HK-2 (cell line): Measurements from ENCODE around the gene SRSF4.

Experiments used
- DNase-seq: peaks from one replicate; pipeline ENCODE4 v3.0.0-alpha.2; 2018; ENCODE audit not compliant: unreplicated experiment

The SRSF4 gene

DNA sequence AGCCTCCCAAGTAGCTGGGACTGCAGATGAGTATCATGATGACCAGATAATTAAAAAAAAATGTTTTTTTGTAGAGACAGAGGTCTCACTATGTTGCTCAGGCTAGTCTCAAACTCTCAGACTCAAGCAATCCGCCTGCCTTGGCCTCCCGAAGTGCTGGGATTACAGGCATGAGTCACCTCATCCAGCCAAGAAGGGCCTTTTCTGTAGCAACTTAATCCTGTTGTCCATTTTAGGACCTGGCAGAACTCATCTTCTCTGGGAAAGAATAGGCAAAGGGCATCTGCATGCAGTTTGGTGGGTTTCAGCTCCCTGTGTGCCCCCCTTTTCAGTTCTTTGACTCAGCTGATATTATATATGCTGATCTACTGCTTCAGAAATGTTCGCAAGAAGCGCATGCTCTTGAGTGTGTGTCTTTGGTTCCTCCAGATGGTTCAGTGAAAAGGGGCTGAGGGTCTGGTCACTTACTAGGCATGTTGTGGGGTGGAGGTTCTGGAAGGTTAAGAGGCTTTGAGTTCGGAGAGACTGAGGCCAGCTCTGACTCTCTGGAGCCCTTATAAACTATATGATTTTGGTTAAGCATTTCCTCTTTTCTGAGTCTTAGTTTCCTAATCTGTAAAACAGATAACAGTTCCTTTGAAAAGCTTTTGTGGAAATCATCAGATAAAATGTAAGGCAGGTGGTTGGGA lies 19.4 kb upstream of the SRSF4 start:
- DNase-seq = no peak

DNA sequence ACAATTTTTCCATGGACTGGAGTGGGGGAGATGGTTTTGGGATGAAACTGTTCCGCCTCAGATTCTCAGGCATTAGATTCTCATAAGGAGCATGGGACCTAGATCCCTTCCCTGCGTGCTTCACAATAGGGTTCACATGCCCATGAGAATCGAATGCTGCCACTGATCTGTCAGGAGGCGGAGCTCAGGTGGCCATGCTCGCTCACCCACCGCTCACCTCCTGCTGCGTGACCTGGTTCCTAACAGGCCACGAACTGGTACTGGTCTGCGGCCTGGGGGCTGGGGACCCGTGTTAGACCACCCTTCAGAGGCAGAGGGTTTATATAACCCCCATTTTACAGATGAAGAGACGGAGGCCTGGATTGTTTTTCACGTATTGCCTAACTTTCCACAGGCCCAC lies 16.3 kb upstream of the SRSF4 start:
- DNase-seq = no peak

DNA sequence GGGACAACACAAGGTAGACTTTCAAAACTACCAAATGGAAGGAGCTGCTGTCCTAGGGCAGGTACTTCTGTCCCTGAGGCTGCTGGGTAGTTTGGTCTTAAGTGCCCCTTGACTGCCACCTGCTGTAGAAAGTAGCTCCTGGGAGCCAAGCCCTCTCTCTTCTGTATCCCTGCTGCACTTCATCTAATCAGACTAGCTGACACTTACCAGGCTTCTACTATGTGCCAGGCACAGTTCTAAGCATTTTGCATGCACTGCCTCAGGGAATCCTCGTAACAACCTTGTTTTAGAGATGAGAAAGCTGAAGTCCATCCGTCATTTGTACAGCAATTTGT lies 15.9 kb upstream of the SRSF4 start:
- DNase-seq = no peak

DNA sequence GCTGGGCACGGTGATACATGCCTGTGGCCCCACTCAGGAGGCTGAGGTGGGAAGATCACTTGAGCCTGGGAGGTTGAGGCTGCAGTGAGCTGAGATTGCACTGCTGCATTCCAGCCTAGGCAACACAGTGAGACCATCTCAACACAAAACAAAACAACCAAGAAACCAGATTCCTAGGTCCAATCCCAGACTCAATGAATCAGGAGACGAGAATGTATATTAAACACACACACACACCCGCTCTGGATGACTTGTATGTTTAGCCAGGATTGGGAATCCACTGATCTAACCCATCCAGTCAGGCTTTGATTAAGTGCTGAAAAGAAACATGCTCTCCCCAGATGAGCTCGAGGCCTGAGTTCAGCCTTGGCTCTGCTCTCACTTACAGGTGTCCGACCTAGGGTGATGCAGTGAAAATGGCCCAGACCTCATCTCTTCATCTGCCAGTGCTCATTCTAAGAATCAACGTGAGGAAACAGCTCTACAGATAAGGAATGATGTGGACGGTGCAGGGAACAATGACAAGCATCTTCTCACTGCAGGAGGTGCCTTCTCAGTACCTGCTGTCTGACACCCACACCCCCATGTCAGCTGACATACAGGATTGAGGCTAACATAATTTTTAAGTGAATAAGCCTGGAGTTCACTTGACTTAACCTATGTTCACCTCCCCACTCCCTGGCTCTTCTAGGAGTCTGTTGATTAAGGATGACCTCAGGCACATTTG lies 15.3 kb upstream of the SRSF4 start:
- DNase-seq = no peak

DNA sequence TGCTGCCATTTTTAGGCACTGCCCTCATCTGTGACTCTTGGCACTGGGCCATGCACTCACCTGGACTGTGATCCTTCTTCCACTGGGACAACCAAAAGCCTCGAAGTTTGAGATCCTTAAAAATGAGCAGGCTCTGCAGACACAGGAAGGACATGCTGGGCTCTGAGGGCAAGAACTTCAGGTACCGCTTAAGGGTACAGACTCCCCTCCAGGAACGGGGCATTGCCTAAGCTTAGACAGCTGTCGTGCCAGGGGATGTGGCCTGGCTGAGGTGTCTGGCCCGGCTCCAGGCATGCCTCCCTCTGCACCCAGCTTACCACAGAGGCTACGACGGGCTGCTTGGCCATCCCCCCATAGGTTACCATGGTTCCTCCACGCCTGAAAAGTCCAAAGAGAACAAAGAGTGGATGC lies 14.2 kb upstream of the SRSF4 start:
- DNase-seq = no peak

DNA sequence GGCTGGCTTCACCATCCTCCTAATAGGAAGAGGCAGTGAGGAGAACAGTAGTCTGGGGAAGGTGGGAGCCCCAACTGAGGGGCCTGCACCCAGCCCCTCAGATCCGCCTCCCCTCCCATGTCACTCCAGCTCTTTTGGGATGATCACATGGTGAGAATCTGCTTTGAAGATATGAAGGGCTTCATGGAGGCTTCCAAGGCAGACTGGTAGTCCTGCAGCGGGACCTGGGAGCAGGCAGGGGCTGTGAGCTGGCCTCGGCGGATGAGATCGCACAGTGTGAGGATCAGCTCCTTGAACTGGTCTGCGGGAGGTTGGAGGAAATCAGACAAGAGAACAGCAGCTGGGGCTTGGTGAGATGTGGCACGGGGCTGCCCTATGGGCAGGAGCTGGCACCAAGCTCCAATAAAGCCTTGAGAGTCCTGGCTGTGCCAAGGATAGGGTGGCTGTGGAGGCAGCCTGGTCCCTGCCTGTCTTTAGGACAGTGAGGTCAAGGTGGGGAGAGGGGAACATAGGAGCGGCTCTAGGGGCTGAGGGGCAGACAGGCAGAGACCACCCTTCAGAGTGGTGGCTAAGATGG lies 12.3 kb upstream of the SRSF4 start:
- DNase-seq = no peak

DNA sequence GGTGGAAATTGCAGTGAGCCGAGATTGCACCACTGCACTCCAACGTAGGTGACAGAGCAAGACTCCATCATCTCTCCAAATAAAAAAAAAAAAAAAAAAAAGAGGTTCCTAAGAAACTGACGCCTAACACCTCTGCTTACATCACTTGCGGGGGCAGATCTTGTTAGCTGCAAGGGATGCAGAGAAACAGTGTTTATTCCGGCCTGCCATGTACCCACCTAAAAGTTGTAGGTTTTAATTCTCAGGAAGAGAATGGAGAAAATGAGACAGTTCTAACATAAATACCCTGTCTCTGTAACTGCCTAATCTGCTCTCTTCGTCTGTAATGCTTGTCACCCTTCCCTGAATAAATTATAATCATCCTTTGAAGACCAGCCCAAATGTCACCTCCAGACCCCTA lies 9.0 kb upstream of the SRSF4 start:
- DNase-seq = no peak

DNA sequence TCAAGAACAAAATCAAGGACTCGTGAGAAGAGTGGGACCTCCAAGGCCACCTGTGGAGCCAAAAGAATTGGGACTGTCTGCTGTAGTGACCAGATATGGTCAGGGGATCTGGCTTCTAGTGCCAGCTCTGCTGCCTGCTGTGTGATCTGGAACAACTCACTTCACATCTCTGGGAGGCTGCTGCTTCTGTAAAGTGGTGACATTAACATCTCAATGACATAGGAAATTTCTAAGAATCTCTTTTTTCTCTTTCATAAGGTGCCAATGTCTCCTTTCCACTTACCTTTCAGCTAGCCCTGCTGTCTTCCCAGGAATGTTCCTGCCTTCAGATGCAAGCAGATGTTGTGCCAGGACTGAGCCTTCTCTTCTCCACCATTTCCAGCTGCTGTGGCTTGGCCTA lies 5.0 kb upstream of the SRSF4 start:
- no peak for DNase-seq

DNA sequence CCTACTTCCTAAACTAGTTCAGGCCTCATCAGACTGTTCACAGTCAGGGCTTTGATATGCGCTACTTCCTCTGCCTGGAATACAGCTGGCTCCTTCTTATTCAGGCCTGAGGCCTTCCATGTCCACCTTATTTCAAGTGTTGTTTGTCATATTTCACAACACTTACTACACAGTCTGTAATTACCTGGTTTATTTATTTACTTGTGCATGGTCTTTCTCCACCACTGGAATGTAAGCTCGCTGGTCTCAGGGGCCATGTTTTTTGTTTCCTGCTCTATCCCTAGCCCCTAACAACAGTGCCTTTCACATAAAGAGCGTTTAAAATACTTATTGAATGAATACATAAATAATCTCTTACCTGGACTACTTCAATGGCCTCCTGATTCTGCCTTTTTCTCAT lies 4.6 kb upstream of the SRSF4 start:
- DNase-seq = no peak

DNA sequence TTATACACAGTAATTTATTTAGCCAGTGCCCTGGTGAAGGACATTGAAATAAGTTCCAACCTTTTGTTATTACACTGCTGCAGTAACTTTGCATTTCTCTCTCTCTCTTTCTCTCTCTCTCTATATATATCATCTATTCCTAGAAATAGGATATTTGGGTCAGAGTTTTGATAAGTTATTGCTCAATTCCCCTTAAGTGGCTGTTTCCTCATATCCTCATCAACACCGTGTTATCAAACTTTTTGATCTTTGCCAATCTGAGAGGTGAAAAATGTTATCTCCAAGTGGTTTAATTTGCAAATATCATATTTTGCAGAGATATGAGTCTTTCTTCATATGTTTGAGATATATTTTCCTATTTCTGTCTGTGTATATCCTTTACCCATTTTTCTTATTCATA lies 1.6 kb upstream of the SRSF4 start:
- no peak for DNase-seq

DNA sequence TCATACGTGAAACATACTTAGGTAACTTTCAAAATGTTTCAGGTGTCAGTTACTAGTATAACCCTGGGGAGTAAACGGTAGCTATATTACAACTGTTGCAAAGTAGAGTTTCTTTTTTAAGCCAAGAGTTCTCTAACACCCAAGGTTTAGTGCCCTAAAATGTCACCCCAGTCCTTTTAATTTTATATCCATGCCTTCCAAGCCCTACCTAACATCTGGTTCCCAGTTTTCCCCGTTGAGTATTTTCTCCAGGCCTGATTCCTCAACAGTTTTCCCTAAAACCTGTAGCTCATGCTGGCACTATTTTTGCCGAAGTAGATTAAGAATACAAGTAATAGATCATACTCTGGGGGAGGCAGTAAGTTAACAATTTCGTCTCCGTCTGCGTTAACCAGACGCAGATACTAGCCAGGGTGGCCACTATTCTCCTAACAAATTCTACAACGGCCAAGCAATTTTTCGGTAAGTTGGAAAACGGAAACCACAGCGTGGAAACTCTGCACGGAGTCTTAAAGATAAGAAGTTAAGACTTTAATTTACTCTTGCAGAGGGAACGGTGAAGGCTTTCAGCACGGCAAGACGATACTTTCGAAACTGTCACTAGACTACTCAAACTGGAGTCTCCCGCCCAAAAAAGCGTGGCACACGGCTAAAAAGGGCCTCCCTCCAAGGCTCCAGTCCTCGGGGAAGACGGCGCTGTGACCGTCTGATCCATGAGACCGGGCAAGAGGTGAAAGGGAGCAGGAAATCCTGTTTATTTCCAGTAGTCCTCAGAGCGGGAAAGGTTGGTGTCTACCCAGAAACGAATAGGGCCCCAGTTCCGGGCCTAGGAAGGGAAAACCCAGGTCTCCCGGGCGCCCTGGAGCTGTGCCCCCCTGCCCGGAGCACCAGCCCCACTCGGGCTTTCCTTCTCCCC lies 945 bp downstream of the SRSF4 start:
- DNase-seq = no peak

DNA sequence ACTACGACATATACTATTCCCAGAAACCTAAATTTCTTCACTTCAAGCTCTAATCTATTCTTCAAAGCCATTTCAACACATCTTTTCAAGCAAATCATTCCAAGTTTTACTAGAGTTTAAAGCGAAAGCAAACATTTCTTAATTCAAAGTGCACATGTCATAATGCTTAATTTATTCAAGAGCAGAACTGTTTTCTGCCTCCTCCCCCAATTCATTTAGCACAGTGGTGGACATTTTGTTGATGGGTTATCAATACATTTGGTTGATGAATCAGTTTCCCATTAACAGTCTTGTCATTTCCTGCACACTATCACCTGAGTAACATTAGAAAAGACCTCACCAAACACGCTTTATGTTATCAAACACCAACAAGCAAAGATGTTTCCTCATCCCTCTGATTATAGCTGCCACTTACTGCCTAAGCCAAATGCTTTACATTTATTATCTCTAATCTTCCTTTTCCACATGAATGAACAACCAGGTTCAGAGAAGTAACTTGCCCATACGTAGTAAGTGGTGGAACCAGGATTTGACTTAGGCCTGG lies 2.0 kb downstream of the SRSF4 start:
- no peak for DNase-seq

DNA sequence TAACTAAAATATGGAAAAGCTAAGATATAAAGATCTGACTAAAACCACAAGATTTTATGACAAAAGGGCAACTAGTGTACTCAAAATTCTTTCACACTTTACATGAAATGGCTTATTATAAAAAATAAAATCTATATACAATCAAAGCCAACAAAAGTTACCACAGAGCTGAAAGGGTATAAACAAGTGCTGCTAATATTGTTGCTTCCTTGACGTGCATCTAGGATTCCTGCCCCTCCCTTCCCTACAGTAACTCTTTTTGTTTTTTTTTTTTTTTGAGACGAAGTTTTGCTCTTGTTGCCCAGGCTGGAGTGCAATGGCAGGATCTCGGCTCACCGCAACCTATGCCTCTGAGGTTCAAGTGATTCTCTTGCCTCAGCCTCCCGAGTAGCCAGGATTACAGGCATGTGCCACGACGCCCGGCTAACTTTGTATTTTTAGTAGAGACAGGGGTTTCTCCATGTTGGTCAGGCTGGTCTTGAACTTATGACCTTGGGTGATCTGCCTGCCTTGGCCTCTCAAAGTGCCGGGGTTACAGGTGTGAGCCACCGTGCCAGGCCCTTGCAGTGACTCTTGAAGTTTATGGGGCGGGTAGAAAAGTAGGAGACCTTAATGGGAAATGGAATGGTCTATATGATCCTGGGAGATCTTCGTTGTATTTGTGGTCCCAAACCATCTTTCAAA lies 4.5 kb downstream of the SRSF4 start:
- no peak for DNase-seq

DNA sequence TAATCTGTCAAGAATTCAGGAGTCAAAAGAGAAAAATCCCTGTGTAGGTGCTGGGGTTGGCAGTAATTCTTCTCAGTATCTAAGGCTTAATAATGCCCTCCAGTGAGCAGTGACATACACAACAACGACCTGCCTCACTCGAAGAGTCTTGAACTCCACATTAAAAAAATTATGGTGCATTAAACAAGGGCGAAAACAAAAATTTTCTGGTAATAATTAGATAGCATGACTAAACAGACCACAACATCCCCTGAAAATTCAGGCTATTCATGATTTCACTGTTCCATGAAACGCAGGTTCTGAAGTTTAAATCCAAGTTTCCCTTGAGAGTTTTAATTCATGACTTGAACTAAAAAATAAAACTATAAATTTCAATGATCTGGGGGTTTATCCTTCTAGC lies 5.1 kb downstream of the SRSF4 start:
- no peak for DNase-seq

DNA sequence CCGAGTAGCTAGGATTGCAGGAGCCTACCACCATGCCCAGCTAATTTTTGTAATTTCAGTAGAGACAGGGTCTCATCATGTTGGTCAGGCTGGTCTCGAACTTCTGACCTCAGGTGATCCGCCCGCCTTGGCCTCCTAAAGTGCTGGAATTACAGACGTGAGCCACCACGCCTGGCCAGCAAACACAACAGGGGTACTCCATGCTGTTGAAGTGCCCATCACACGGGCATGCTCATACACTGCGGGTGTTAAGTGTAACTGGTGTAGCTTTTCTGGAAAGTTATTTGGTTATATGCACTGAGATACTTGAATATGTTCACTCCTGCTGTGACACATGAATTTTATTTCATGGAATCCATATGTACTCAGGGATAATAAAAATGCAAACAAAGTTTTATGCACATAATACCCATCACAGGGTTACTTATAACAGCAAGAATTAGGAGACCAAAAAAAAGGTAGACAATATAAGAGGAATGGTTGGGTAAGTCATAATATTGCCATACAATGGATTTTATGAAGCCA lies 9.2 kb downstream of the SRSF4 start:
- DNase-seq = no peak

DNA sequence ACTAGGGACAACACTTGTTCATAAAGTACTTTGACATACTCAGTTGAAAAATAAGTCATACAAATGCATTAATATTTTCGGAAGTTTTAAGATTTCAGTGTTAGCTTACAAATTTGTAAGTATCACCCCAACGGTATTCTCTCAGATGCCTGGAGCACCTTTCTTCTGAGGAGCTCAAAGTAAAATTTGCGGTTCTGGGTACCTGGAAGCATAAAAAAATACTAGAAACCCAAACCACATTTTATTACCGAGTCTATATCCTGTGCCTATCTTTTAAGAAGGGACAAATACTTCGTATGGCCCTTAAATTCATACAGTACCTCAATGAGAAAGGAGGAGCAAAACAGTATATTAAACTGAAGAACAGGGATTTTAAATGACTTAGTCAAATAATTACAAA lies 10.2 kb downstream of the SRSF4 start:
- DNase-seq = no peak

DNA sequence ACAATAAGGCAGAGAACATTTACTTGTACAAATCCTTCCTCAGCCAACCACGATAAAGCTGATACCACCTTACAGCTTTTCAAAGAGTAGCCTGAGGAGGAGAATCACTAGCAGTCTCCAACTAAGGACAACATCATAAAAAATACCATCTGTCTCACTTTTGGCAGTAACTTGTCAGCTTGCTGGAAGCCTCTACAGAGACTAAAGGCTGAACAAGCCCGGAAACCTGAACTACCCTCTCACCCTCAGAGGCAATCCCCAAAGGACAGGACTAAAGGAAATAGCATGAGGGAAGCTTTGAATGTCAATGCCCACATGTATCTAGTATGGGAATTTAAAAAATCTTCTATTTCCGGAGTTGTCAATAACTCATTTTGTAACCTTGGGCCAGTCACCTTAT lies 10.6 kb downstream of the SRSF4 start:
- no peak for DNase-seq

DNA sequence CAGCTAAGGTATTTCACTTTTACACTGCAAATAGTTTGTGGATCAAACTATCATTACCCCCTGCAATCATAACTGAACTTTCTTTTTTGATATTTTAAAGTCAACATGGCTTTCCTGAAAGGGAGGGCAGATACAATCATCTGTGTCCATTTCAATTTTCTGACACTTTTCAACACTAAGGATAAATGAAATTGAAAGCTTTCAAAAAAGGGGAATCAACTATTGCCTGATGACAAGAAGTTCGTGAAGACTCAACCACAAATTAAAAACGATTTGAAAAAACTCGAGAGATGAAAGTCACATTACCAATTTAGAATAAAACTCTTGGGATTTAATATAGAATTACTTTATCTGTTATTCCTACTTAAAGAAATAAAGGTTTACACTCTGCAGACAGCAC lies 11.7 kb downstream of the SRSF4 start:
- no peak for DNase-seq

DNA sequence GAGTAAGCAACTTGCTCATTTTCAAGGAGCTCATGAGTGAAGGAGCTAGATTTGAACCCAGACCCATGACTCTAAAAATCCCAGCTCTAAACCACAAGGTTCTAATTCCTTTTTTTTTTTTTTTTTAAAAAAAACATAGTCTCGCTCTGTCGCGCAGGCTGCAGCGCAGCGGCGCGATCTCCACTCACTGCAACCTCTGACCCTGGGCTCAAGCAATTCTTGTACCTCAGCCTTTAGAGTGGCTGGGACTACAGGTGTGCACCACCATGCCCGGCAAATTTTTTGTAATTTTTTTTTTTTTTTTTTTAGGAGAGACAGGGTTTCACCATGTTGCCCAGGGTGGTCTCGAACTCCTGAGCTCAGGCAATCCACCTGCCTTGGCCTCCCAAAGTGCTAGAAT lies 13.8 kb downstream of the SRSF4 start:
- no peak for DNase-seq

DNA sequence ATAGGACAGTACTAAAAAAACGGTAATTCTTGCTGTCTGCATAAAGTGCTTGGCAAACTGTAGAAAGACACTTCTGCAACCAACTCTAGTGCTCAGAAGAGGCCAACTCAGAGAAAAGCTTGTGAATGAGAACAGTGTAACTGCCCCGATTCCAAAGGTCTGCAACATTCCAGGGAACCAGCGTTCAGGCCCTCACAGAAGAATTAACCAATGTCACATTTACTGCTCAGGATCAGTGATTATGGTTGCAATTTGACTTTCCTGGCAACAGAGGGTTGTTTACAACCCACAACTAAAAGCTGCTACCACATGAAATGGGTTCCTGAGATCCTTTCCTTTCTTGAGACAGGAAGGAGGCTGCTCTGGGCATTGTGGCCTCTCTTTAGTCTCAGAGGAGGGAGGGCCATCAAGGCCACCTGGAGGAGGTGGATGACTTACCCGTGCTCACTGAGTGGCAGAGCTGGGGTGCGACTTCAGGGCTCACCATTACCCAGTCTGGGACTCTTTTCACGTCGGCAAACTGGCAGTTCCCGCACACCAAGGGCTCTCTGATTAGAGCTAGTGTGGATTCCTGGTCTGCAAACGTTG lies 15.3 kb downstream of the SRSF4 start:
- DNase-seq = no peak

DNA sequence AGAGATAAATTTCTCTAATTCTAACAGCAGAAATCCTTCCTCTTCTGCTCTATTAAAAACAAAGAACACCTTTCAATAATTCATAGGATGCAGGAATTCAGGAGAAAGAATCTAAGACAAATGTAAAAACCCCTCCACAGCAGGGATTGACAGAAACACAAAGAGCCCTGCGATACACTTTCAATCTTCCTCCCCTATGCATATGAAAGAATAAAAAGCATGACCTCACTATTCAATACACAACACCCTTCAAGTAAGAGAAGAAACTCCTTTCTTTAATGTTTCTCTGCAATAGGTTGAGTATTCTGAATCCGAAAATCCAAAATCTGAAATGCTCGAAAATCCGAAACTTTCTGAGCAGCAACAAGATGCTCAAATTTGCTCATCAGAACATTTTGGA lies 17.1 kb downstream of the SRSF4 start:
- no peak for DNase-seq
